Upper lobe of right lung (tissue), 1 donor: Measurements from ENCODE around the gene FCRL3. TPM values are rescaled to one million over a fixed set of nuclear protein-coding genes. Genes with fewer than 3 reads are reported as not detected.

Source experiments
- ATAC-seq: fragments of 200-7000 bp; cut with Tn5 transposase; one replicate; pipeline ENCODE4 v1.9.1; 2020; ENCODE audit warnings: mild to moderate bottlenecking, moderate library complexity
- DNase-seq: peaks from one replicate; pipeline ENCODE4 v3.0.0-alpha.2; 2020
- H3K27ac ChIP-seq: fragments of 200-600 bp; one replicate; pipeline ENCODE4 v1.8.0; 2022
- H3K27me3 ChIP-seq: fragments of 200-600 bp; one replicate; pipeline ENCODE4 v1.8.0; 2022; ENCODE audit warnings: mild to moderate bottlenecking
- H3K36me3 ChIP-seq: fragments of 200-600 bp; one replicate; pipeline ENCODE4 v1.8.0; 2022
- H3K4me1 ChIP-seq: fragments of 200-600 bp; one replicate; pipeline ENCODE4 v1.8.0; 2022
- H3K4me3 ChIP-seq: fragments of 200-600 bp; one replicate; pipeline ENCODE4 v1.8.0; 2022; ENCODE audit warnings: mild to moderate bottlenecking
- H3K9me3 ChIP-seq: fragments of 200-600 bp; one replicate; pipeline ENCODE4 v1.8.0; 2022
- CTCF ChIP-seq: fragments of 200-600 bp; IDR thresholded peaks from one replicate; pipeline ENCODE4 v1.8.0; 2022; ENCODE audit warnings: antibody characterized with exemption
- intact Hi-C: fragments of 100-400 bp; cut with DNase I; formaldehyde crosslinking; loops from one replicate; pipeline ENCODE4 v1.11.0; 2022
- total RNA-seq: library from RNA; stranded (reverse); fragmentation: NEBNext Ultra II Directional; extraction: Animal tissue kit (Norgen Biotek cat#: 25700); gene quantifications from one replicate; pipeline ENCODE4 v1.2.1, GENCODE V29; 2021
- donor health status: DM: no; HTN: yes; CAD: no; lungs with severe emphysema.

FCRL3 gene
- total RNA-seq, 1 donor from 2014 or later = 0.67 TPM

- no peak for TF ChIP-seq CTCF
- intact Hi-C loops = no loop called here
- no peak for DNase-seq
Observed at GRCh38 chr1:157673008-157673407, 27.6 kb downstream of the FCRL3 start.

GRCh38 chr1:157671895-157672294, 28.7 kb downstream of the FCRL3 start:
- TF ChIP-seq CTCF = no peak
- Histone ChIP-seq H3K9me3 (no peaks in the 10 kb centered on the region), H3K27me3 (no peaks in the 10 kb centered on the region), H3K4me3 (no peak overlapping the region), H3K27ac (no peak overlapping the region), H3K4me1 (no peaks in the 10 kb centered on the region), H3K36me3 (no peaks in the 10 kb centered on the region)
- DNase-seq (no peak), ATAC-seq (no peak)
- intact Hi-C loops = no loop called here

More at GRCh38 chr1:157673008-157673407, 27.6 kb downstream of the FCRL3 start:
- ATAC-seq = no peak
- no peaks in the 10 kb centered on the region for H3K27me3 ChIP-seq
- H3K27ac ChIP-seq = no peak overlapping the region
- no peaks in the 10 kb centered on the region for H3K36me3 ChIP-seq
- H3K9me3 ChIP-seq = no peaks in the 10 kb centered on the region
- no peaks in the 10 kb centered on the region for H3K4me1 ChIP-seq
- no peak overlapping the region for H3K4me3 ChIP-seq

- DNase-seq (no peak), ATAC-seq (no peak)
- intact Hi-C loops = no loop called here
- Histone ChIP-seq H3K36me3 (no peaks in the 10 kb centered on the region), H3K4me3 (no peak overlapping the region), H3K9me3 (peaks cover 3% of the 10 kb centered on the region), H3K27me3 (peaks cover 4% of the 10 kb centered on the region), H3K4me1 (no peaks in the 10 kb centered on the region), H3K27ac (no peak overlapping the region)
- TF ChIP-seq CTCF = no peak
Observed at GRCh38 chr1:157659576-157660247, 40.9 kb downstream of the FCRL3 start.

GRCh38 chr1:157658571-157658970, 42.0 kb downstream of the FCRL3 start:
- Histone ChIP-seq H3K27me3 (peaks cover 4% of the 10 kb centered on the region), H3K4me1 (no peaks in the 10 kb centered on the region), H3K36me3 (no peaks in the 10 kb centered on the region), H3K4me3 (no peak overlapping the region), H3K27ac (no peak overlapping the region), H3K9me3 (peaks cover 3% of the 10 kb centered on the region)
- intact Hi-C loops = no loop called here
- DNase-seq (no peak), ATAC-seq (no peak)
- TF ChIP-seq CTCF = no peak

GRCh38 chr1:157653494-157653873, 47.1 kb downstream of the FCRL3 start:
- Histone ChIP-seq H3K36me3 (no peaks in the 10 kb centered on the region), H3K27me3 (peaks cover 4% of the 10 kb centered on the region), H3K4me1 (no peaks in the 10 kb centered on the region), H3K9me3 (no peaks in the 10 kb centered on the region), H3K27ac (no peak overlapping the region), H3K4me3 (no peak overlapping the region)
- intact Hi-C loops = no loop called here
- no peak for TF ChIP-seq CTCF
- ATAC-seq (no peak), DNase-seq (no peak)
